SK-N-SH (cell line): Measurements from ENCODE around the gene PSMD13. TPM values are rescaled to one million over a fixed set of nuclear protein-coding genes. Genes with fewer than 3 reads are reported as not detected.

Source experiments
- CTCF ChIA-PET: fragments of 300-600, 350-600 bp; formaldehyde crosslinking; extraction: SDS; loops from one replicate; lab custom pipeline; 2021; lab: Yijun Ruan, JAX
- POLR2A ChIA-PET: fragments of 350-600 bp; sonication (Branson Sonifier 250); formaldehyde crosslinking; extraction: SDS; loops from one replicate; lab custom pipeline; 2020; ENCODE audit warnings: antibody characterized with exemption, inconsistent platforms; lab: Yijun Ruan, JAX
- DNase-seq: peaks from one replicate; pipeline ENCODE4 v3.0.0; 2012
- H2AFZ ChIP-seq: fragments of 200-600 bp; sonication (generic); 2 replicates; pipeline ENCODE4 v1.8.1; 2016; ENCODE audit warnings: antibody characterized with exemption, mild to moderate bottlenecking, low read depth
- H3F3A ChIP-seq: fragments of 200-600 bp; sonication (generic); replicated peaks from 2 replicates; pipeline ENCODE3; 2016; ENCODE audit warnings: antibody characterized with exemption, mild to moderate bottlenecking; ENCODE audit not compliant: insufficient read depth
- H3K27ac ChIP-seq, 2 experiments: fragments of 200-500 bp in 1 of 2; fragments of 200-600 bp in 1 of 2; sonication (Bioruptor generic) in 1 of 2; sonication (generic), shearing (Covaris generic) in 1 of 2; 2 replicates each; pipeline versions ENCODE4 v1.5.1 to v1.6.1; 2014 to 2016; ENCODE audit warnings: low read depth in 2 of 2, inconsistent platforms in 1 of 2, low read length in 1 of 2, mild to moderate bottlenecking in 1 of 2, mixed read lengths in 1 of 2
- H3K27me3 ChIP-seq: fragments of 200-600 bp; sonication (generic), shearing (Covaris generic); 2 replicates; pipeline ENCODE4 v1.6.1; 2016; ENCODE audit warnings: mixed run types; ENCODE audit not compliant: insufficient read depth
- H3K36me3 ChIP-seq, 2 experiments: fragments of 200-500 bp in 1 of 2; fragments of 200-600 bp in 1 of 2; sonication (Bioruptor generic) in 1 of 2; sonication (generic) in 1 of 2; replicated peaks in 1 of 2; 2 replicates each; pipeline versions ENCODE3 to v1.5.1; 2014 to 2016; ENCODE audit warnings: low read length in 1 of 2, mild to moderate bottlenecking in 1 of 2; ENCODE audit not compliant: insufficient read depth in 2 of 2, control insufficient read depth in 1 of 2
- H3K4me1 ChIP-seq, 2 experiments: fragments of 200-500 bp in 1 of 2; fragments of 200-600 bp in 1 of 2; sonication (Bioruptor generic) in 1 of 2; sonication (generic), shearing (Covaris generic) in 1 of 2; 2 replicates each; pipeline versions ENCODE4 v1.5.1 to v1.6.1; 2014 to 2016; ENCODE audit warnings: low read depth in 1 of 2, low read length in 1 of 2, mixed run types in 1 of 2; ENCODE audit not compliant: insufficient read depth in 2 of 2, control insufficient read depth in 1 of 2
- H3K4me2 ChIP-seq: fragments of 200-600 bp; sonication (generic), shearing (Covaris generic); 2 replicates; pipeline ENCODE4 v1.6.1; 2017; ENCODE audit warnings: mixed run types
- H3K4me3 ChIP-seq, 2 experiments: fragments of 200-500 bp in 1 of 2; fragments of 200-600 bp in 1 of 2; sonication (Bioruptor generic) in 1 of 2; sonication (generic), shearing (Covaris generic) in 1 of 2; 2 replicates each; pipeline versions ENCODE4 v1.5.1 to v1.8.1; 2014 to 2016; ENCODE audit warnings: low read depth in 2 of 2, inconsistent platforms in 1 of 2, low read length in 1 of 2, mild to moderate bottlenecking in 1 of 2, mixed read lengths in 1 of 2, moderate library complexity in 1 of 2
- H3K79me2 ChIP-seq: fragments of 200-600 bp; sonication (generic); 2 replicates; pipeline ENCODE4 v1.8.1; 2017; ENCODE audit warnings: mild to moderate bottlenecking; ENCODE audit not compliant: insufficient read depth
- H3K9ac ChIP-seq: fragments of 200-600 bp; sonication (generic); 2 replicates; pipeline ENCODE4 v1.6.1; 2017; ENCODE audit warnings: mixed run types
- H3K9me2 ChIP-seq: fragments of 200-600 bp; sonication (generic); 2 replicates; pipeline ENCODE4 v1.6.1; 2017; ENCODE audit warnings: mixed run types
- H3K9me3 ChIP-seq: fragments of 200-600 bp; sonication (generic); 2 replicates; pipeline ENCODE4 v1.6.1; 2017; ENCODE audit warnings: mixed run types, mild to moderate bottlenecking, moderate library complexity
- H4K20me1 ChIP-seq: fragments of 200-600 bp; sonication (generic); 2 replicates; pipeline ENCODE4 v1.6.1; 2017; ENCODE audit warnings: mild to moderate bottlenecking, mixed run types; ENCODE audit not compliant: insufficient read depth
- ELF1 ChIP-seq: IDR thresholded peaks from 2 replicates; pipeline ENCODE4 v1.4.0; 2012
- FOSL2 ChIP-seq: IDR thresholded peaks from 2 replicates; pipeline ENCODE4 v1.4.0; 2012; ENCODE audit warnings: low read depth, mild to moderate bottlenecking, moderate library complexity, borderline replicate concordance
- GABPA ChIP-seq: IDR thresholded peaks from 2 replicates; pipeline ENCODE4 v1.4.0; 2012; ENCODE audit warnings: low read depth, mild to moderate bottlenecking
- GATA2 ChIP-seq: sonication (generic); formaldehyde crosslinking; IDR thresholded peaks from 2 replicates; pipeline ENCODE4 v1.5.0; 2020; ENCODE audit warnings: mild to moderate bottlenecking, missing genetic modification reagents
- NRF1 ChIP-seq: IDR thresholded peaks from 2 replicates; pipeline ENCODE4 v1.6.1; 2012; ENCODE audit warnings: low read depth, mild to moderate bottlenecking, low read length
- PBX3 ChIP-seq: IDR thresholded peaks from 2 replicates; pipeline ENCODE4; 2012
- POLR2AphosphoS5 ChIP-seq: IDR thresholded peaks from 2 replicates; pipeline ENCODE4 v1.6.1; 2012; ENCODE audit warnings: low read depth, low read length
- RAD21 ChIP-seq: IDR thresholded peaks from 2 replicates; pipeline ENCODE4 v1.6.1; 2012; ENCODE audit warnings: mild to moderate bottlenecking, low read length
- RCOR1 ChIP-seq: fragments of 150-350 bp; IDR thresholded peaks from 2 replicates; pipeline ENCODE4 v1.6.1; 2017; ENCODE audit warnings: antibody characterized with exemption, low read length
- RFX5 ChIP-seq: IDR thresholded peaks from 2 replicates; pipeline ENCODE4 v1.6.1; 2012; ENCODE audit warnings: mild to moderate bottlenecking, improper control_type of control experiment, low read length
- RXRA ChIP-seq: IDR thresholded peaks from 2 replicates; pipeline ENCODE4 v1.4.0; 2012; ENCODE audit warnings: low read depth, mild to moderate bottlenecking, borderline replicate concordance
- SIN3A ChIP-seq: IDR thresholded peaks from 2 replicates; pipeline ENCODE4 v1.6.1; 2012; ENCODE audit warnings: low read depth, mild to moderate bottlenecking, low read length, moderate library complexity, borderline replicate concordance
- SMC3 ChIP-seq: IDR thresholded peaks from 2 replicates; pipeline ENCODE4 v1.6.1; 2012; ENCODE audit warnings: low read depth, low read length, improper control_type of control experiment
- TAF1 ChIP-seq: IDR thresholded peaks from 2 replicates; pipeline ENCODE4 v1.6.1; 2012; ENCODE audit warnings: low read depth, mild to moderate bottlenecking, low read length, moderate library complexity, borderline replicate concordance
- TEAD4 ChIP-seq: IDR thresholded peaks from 2 replicates; pipeline ENCODE4 v1.4.0; 2012; ENCODE audit warnings: mild to moderate bottlenecking, borderline replicate concordance; ENCODE audit not compliant: insufficient read depth
- USF1 ChIP-seq: IDR thresholded peaks from 2 replicates; pipeline ENCODE4 v1.4.0; 2012; ENCODE audit warnings: low read depth, borderline replicate concordance
- WGBS: methylation state at CpG from one replicate; pipeline ENCODE4 v1.1.6; 2017; ENCODE audit warnings: low lambda C conversion rate; 5-methylcytosine and 5-hydroxymethylcytosine counted together
- polyA plus RNA-seq, 3 experiments: library from polyadenylated mRNA; depleted of rRNA; stranded (reverse); fragments of >200 nt; gene quantifications; 2 replicates each; pipeline ENCODE4 v1.2.3, GENCODE V29; 2012
- TF ChIP-seq, protein P1 (sequence below): IDR thresholded peaks from 2 replicates; pipeline ENCODE4 v1.6.1; 2012; ENCODE audit warnings: mild to moderate bottlenecking, low read depth, low read length, moderate library complexity

Gene PSMD13
- polyA plus RNA-seq, 1 of the 3 experiments (the other 2 are of a cell fraction): 196 TPM

- TF ChIP-seq TEAD4: no peak
- TF ChIP-seq, all 33 proteins: peak for 0
Measured at GRCh38 chr11:212150-213100, 24.4 kb upstream of the PSMD13 start (continued).

- H3K4me1 ChIP-seq: peaks cover 8 to 19% of the 10 kb centered on the region in 2 experiments; a peak in 2 of 4 replicates
- no peaks in the 10 kb centered on the region for H3K27me3 ChIP-seq
- H3K79me2 ChIP-seq: peaks cover 44% of the 10 kb centered on the region
- ChIA-PET CTCF (no interaction called here), POLR2A (no interaction called here)
- TF ChIP-seq POLR2AphosphoS5 (no peak), GATA2 (no peak), ELF1 (no peak), USF1 (no peak), RAD21 (no peak), TAF1 (no peak), GABPA (no peak), FOSL2 (no peak), SMC3 (no peak)
- no peaks in the 10 kb centered on the region for H3K9me3 ChIP-seq
- H4K20me1 ChIP-seq: peaks cover 13% of the 10 kb centered on the region
- no peak for DNase-seq
- no peak overlapping the region for H3K27ac ChIP-seq
- peaks cover 20% of the 10 kb centered on the region for H3F3A ChIP-seq
- WGBS: 91% methylated on average over 4 of the region's 4 CpGs
- H3K36me3 ChIP-seq: peaks cover 43 to 62% of the 10 kb centered on the region in 2 experiments
- no peak overlapping the region for H3K4me3 ChIP-seq
- no peak overlapping the region for H3K9ac ChIP-seq
- no peak overlapping the region for H3K4me2 ChIP-seq
- no peaks in the 10 kb centered on the region for H3K9me2 ChIP-seq
- no peak overlapping the region for H2AFZ ChIP-seq
Measured at GRCh38 chr11:213111-213510, 23.7 kb upstream of the PSMD13 start.

DNA sequence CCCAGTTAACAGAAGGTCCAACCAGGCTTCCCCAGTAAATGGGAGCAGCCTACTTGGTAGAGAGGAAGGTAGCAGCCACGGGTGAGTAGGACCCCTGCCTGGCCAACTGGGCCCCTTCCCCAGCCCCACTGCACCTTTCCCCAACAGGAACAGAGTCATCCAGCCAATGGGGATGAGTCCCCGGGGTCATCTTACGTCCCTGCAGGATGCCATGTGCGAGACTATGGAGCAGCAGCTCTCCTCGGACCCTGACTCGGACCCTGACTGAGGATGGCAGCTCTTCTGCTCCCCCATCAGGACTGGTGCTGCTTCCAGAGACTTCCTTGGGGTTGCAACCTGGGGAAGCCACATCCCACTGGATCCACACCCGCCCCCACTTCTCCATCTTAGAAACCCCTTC, 22.7 kb upstream of the PSMD13 start:
- Histone ChIP-seq H3K9ac (no peak overlapping the region), H3K9me3 (no peaks in the 10 kb centered on the region), H3K4me3 (no peak overlapping the region), H3F3A (peaks cover 18% of the 10 kb centered on the region), H3K27ac (no peak overlapping the region), H2AFZ (no peak overlapping the region), H3K4me1 (peaks cover 8 to 19% of the 10 kb centered on the region in 2 experiments; a peak in 2 of 4 replicates), H3K4me2 (no peak overlapping the region), H4K20me1 (peaks cover 13% of the 10 kb centered on the region), H3K9me2 (no peaks in the 10 kb centered on the region), H3K36me3 (peaks cover 43 to 66% of the 10 kb centered on the region in 2 experiments), H3K79me2 (peaks cover 35% of the 10 kb centered on the region), H3K27me3 (no peaks in the 10 kb centered on the region)
- no peak for DNase-seq
- CTCF ChIA-PET: no interaction called here
- POLR2A ChIA-PET: no interaction called here
- WGBS: 89% methylated on average over 1 of the region's 7 CpGs
- no peak for TF ChIP-seq NRF1
- no peak for TF ChIP-seq RCOR1
- TF ChIP-seq RFX5: no peak
- no peak for TF ChIP-seq RAD21
- no peak for TF ChIP-seq TAF1
- TF ChIP-seq SIN3A: no peak
- TF ChIP-seq PBX3: no peak
- TF ChIP-seq, protein P1, sequence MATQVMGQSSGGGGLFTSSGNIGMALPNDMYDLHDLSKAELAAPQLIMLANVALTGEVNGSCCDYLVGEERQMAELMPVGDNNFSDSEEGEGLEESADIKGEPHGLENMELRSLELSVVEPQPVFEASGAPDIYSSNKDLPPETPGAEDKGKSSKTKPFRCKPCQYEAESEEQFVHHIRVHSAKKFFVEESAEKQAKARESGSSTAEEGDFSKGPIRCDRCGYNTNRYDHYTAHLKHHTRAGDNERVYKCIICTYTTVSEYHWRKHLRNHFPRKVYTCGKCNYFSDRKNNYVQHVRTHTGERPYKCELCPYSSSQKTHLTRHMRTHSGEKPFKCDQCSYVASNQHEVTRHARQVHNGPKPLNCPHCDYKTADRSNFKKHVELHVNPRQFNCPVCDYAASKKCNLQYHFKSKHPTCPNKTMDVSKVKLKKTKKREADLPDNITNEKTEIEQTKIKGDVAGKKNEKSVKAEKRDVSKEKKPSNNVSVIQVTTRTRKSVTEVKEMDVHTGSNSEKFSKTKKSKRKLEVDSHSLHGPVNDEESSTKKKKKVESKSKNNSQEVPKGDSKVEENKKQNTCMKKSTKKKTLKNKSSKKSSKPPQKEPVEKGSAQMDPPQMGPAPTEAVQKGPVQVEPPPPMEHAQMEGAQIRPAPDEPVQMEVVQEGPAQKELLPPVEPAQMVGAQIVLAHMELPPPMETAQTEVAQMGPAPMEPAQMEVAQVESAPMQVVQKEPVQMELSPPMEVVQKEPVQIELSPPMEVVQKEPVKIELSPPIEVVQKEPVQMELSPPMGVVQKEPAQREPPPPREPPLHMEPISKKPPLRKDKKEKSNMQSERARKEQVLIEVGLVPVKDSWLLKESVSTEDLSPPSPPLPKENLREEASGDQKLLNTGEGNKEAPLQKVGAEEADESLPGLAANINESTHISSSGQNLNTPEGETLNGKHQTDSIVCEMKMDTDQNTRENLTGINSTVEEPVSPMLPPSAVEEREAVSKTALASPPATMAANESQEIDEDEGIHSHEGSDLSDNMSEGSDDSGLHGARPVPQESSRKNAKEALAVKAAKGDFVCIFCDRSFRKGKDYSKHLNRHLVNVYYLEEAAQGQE: no peak
- no peak for TF ChIP-seq SMC3
- no peak for TF ChIP-seq GABPA
- no peak for TF ChIP-seq RXRA
